PC-3 (cell line): ENCODE measurements around the gene STK39.

Experiments used
- CTCF ChIP-seq: fragments of 300-600 bp; sonication (generic); conservative IDR thresholded peaks from 2 replicates; pipeline ENCODE4 v1.5.1; 2017; ENCODE audit warnings: antibody characterized with exemption, low read depth, mild to moderate bottlenecking, low read length
- EZH2 ChIP-seq: fragments of 300-600 bp; sonication (generic); IDR thresholded peaks from one replicate; pipeline ENCODE4 v1.6.1; 2017; ENCODE audit warnings: antibody characterized with exemption, mild to moderate bottlenecking, low read length; ENCODE audit not compliant: unreplicated experiment

- TF ChIP-seq CTCF (no peak), EZH2 (no peak)
Measured at GRCh38 chr2:168021800-168022587, 225.4 kb downstream of the STK39 start.
